T-helper 17 cell (primary cell): Measurements from ENCODE around the gene SLC16A12. TPM values are rescaled to one million over a fixed set of nuclear protein-coding genes. Genes with fewer than 3 reads are reported as not detected.

Source experiments
- ATAC-seq: fragments of 150-1000 bp; cut with Tn5 transposase; 2 replicates; pipeline ENCODE4 v1.10.0; 2021; ENCODE audit warnings: mild to moderate bottlenecking, moderate library complexity
- DNase-seq, 3 donors: peaks; one replicate each; pipeline versions ENCODE4 v3.0.0 to v3.0.0-alpha.2; 2020 to 2021
- H3K9me3 ChIP-seq: one replicate; pipeline ENCODE4 v1.7.0; 2013; ENCODE audit warnings: low read length, mild to moderate bottlenecking; ENCODE audit not compliant: control insufficient read depth, poor library complexity, severe bottlenecking
- H3K27ac Mint-ChIP-seq: one replicate; pipeline ENCODE4 v1.8.0; 2022; ENCODE audit warnings: mild to moderate bottlenecking, moderate library complexity, mixed read lengths
- H3K27me3 Mint-ChIP-seq: one replicate; pipeline ENCODE4 v1.8.0; 2022; ENCODE audit warnings: mixed read lengths
- H3K36me3 Mint-ChIP-seq: one replicate; pipeline ENCODE4 v1.8.0; 2022; ENCODE audit warnings: low read depth, mixed read lengths
- H3K4me1 Mint-ChIP-seq: one replicate; pipeline ENCODE4 v1.8.0; 2022; ENCODE audit warnings: mild to moderate bottlenecking, mixed read lengths
- H3K4me3 Mint-ChIP-seq: one replicate; pipeline ENCODE4 v1.8.0; 2022; ENCODE audit warnings: mild to moderate bottlenecking, moderate library complexity, mixed read lengths
- total RNA-seq, 4 donors: library from RNA in 2 of 4; stranded (reverse) in 2 of 4; gene quantifications; one replicate each; pipeline ENCODE4 v1.2.3 and lab custom pipeline; 2022 to 2026

SLC16A12 gene
- total RNA-seq, 2 donors from 2014 or later: not detected

DNA sequence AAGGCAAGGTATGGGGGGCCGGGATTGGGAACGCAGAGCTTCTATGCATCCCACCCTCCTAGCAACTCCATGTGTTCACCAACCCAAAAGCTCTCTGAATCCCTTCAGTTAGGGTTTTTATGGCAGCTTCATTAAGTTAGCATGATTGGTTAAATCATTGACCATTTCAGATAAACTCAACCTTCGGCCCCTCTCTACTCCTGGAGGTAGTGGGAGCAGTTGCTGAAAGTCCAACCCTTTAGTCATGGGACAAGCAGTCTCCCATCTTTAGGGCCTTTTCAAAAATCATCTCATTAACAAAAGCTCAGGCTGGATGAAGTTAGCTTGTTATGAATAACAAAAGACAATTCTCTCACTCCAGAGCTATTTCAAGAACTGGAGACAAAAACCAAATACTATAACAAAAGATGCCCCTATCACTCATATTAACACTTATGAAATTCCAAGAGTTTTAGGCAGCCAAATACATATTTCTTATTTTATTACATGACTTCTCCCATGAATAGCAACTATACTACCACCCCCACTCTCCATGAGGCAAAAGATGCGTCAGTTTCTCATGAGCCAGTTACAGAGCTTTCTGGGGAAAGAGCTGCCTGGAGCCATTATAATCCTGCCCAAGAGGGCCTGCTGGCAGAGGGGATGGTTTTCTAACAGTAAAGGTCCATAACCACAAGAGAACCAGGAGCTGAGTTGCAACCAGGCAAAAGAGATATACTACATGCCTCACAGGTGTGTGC, 44.6 kb downstream of the SLC16A12 start:
- H3K4me1 Mint-ChIP-seq: no peaks in the 10 kb centered on the region
- H3K27me3 Mint-ChIP-seq: peaks cover 44% of the 10 kb centered on the region
- no peak for DNase-seq
- no peaks in the 10 kb centered on the region for H3K9me3 ChIP-seq
- no peak overlapping the region for H3K4me3 Mint-ChIP-seq
- H3K36me3 Mint-ChIP-seq: no peaks in the 10 kb centered on the region
- no peak for ATAC-seq
- no peak overlapping the region for H3K27ac Mint-ChIP-seq

DNA sequence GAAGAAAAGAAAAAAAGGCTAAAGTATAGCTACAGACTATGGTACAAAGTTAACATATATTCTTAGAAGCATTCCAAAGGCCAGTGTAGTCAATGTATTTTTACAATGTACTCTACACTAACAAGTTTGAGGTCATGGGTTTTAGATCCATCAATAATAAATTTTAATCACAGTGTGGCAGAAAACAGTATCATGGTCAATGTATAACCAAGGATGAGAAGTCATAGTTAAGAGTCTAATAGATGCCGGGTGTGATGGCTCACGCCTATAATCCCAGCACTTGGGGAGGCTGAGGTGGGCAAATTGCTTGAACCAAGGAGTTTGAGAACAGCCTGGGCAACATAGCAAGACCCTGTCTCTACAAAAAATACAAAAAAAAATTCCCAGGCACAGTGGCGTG, 53.1 kb downstream of the SLC16A12 start:
- peaks cover 50% of the 10 kb centered on the region for H3K27me3 Mint-ChIP-seq
- H3K4me3 Mint-ChIP-seq: no peak overlapping the region
- ATAC-seq (no peak), DNase-seq (no peak)
- H3K4me1 Mint-ChIP-seq: no peaks in the 10 kb centered on the region
- no peaks in the 10 kb centered on the region for H3K9me3 ChIP-seq
- H3K27ac Mint-ChIP-seq: no peak overlapping the region
- H3K36me3 Mint-ChIP-seq: no peaks in the 10 kb centered on the region

DNA sequence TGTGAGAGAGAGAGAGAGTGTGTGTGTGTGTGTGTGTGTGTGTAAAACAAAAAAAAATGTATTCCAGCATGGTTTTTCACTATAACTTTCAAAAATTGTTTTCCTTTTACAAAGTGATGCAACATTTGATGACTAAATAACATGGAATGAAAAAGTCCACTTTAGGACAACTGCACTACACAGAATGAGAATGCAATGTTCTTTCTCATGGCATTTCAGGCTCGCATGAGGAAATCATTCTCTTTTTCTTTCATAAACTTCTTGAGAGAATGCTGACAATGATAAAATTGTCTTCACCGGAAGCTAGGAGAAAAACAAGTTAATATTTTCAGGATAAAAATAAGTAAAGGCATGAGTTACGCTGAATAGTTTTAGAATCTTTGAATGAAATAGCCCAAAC, 53.7 kb downstream of the SLC16A12 start:
- H3K27ac Mint-ChIP-seq: no peak overlapping the region
- H3K36me3 Mint-ChIP-seq: no peaks in the 10 kb centered on the region
- no peaks in the 10 kb centered on the region for H3K9me3 ChIP-seq
- ATAC-seq (no peak), DNase-seq (no peak)
- H3K27me3 Mint-ChIP-seq: peaks cover 54% of the 10 kb centered on the region
- no peak overlapping the region for H3K4me3 Mint-ChIP-seq
- no peaks in the 10 kb centered on the region for H3K4me1 Mint-ChIP-seq

DNA sequence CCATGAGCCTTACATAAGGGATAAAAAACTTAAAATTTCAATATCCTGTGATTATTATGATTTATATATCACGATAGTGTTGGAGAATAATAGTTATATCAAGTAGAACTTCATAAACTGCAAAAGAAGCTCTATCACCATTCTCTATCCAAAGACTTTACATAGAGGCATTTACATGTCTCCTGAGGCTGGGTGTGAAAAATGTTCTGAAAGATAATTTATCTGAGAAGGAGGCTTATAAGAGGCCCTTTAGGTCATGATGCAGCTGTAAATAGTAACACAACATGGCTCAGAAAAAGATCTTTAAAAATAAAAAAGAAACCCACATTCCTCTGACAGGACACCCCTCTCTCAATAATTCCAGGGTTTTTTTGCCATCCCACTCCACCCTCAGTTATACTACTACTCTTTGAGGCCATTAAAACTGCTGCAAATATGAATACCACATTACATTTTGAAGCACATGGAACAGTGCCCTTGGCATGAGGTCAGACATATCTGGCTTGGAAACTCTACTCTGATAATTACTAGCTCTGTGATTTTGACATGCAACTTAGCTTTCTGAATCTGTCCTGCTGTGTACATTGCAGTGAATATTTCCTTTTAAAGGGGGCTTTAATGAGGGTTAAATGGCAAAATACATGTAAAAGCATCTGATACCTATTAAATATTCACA, 55.5 kb downstream of the SLC16A12 start:
- DNase-seq: no peak
- Mint-ChIP-seq H3K27ac (no peak overlapping the region), H3K36me3 (no peaks in the 10 kb centered on the region), H3K4me1 (no peaks in the 10 kb centered on the region), H3K4me3 (no peak overlapping the region), H3K27me3 (peaks cover 41% of the 10 kb centered on the region)
- ATAC-seq: no peak
- H3K9me3 ChIP-seq: no peaks in the 10 kb centered on the region

DNA sequence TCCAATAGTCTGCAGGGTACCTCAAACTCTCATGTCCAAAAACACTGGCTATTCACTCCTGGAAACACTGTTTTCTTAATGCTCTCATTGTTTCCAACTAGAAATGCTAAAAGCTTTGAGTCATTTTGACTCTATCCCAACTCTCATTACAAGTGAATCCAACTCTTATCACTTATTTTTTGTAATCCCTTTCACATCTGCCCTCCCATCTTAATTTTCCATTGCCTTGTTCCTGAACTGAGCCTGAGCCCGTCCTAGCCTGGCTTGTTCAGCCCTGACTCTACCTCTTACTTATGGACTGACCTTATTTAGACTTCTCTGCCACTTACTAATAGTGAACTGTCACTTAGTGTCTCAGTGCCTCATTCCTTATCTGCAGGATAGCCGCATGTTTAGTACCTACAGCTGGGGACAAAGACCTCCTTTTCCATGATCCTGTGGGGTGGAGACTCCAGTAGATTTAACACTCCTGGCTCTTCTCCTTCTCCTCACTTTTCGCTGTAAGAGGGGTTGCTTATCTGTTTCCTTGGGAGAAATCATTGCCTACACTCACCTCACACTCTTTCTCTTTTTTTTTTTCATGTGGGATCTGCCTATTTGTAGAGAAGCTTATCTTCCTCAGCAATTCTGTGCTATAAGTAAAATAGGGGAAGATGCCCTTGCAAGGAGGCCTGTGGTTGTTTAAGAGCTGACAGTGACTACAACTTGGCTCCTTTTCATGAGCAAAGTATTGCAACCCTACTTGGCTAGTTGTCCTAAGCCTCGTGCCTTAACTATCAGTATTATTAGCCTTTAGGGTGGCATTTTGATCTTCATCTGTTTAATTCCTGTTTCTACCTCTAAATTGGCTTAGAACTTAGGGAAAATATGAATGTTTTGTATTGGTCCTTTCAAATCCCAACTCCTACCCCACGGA, 56.4 kb downstream of the SLC16A12 start:
- H3K27ac Mint-ChIP-seq: no peak overlapping the region
- ATAC-seq: no peak

DNA sequence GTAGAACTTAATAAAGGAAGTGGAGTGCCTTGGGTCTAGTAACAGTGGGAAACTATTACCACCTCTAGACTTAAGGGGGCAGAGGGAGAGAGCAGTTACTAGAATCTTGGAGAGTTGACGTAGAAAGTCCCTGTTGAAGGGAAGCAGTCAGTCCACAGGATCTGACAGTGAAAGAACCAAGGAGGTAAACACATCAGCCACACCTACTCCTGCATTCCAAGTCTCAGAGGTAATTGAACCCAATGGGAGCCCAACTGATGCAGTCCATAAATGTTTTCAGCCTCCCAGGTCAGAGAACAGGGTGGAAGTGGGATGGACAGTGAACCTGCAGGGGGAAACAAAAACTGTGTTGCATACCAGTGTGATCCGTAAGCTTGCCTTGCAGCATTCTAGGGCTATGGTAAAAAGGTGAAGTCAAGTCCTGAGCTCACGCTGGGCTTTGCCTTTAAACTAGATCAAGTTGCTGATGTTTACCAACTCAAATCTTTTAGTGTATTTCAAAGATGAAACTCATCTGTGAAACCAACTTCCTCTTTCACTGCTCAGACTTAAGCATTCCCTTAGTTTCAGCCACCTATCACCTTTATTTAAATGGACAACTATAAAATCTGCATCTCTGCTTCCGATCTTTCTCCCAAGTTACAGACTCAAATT, 57.2 kb downstream of the SLC16A12 start:
- DNase-seq: no peak
- Mint-ChIP-seq H3K27me3 (peaks cover 47% of the 10 kb centered on the region), H3K4me3 (no peak overlapping the region), H3K36me3 (peaks cover 4% of the 10 kb centered on the region), H3K4me1 (no peaks in the 10 kb centered on the region), H3K27ac (no peak overlapping the region)
- no peak for ATAC-seq
- no peaks in the 10 kb centered on the region for H3K9me3 ChIP-seq

More for the DNA sequence above, 56.4 kb downstream of the SLC16A12 start:
- peaks cover 2% of the 10 kb centered on the region for H3K36me3 Mint-ChIP-seq
- H3K4me3 Mint-ChIP-seq: no peak overlapping the region
- H3K4me1 Mint-ChIP-seq: no peaks in the 10 kb centered on the region
- no peaks in the 10 kb centered on the region for H3K9me3 ChIP-seq
- H3K27me3 Mint-ChIP-seq: peaks cover 49% of the 10 kb centered on the region
- no peak for DNase-seq

DNA sequence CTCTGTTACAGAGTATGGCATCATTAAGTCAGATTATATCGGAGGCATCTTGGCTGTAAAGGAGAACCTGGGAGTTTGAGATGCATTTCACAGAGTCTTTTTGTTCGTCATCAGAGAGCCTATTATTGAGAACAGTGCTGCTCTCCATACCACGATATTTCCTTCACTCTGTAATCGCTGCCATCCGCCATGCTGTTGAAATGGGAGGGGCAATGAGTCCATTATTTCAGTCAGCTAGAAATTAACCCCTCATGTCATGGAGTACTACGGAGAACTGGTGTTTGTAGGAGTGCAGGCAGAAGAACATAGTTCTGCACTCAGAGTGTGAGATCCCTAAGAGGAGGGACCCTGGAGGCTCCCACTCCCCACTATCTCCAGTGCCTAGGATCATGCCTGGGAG, 59.2 kb downstream of the SLC16A12 start:
- Mint-ChIP-seq H3K27ac (no peak overlapping the region), H3K4me3 (no peak overlapping the region), H3K27me3 (peaks cover 31% of the 10 kb centered on the region), H3K4me1 (peaks cover 2% of the 10 kb centered on the region), H3K36me3 (peaks cover 4% of the 10 kb centered on the region)
- H3K9me3 ChIP-seq: no peaks in the 10 kb centered on the region
- DNase-seq: no peak
- no peak for ATAC-seq

DNA sequence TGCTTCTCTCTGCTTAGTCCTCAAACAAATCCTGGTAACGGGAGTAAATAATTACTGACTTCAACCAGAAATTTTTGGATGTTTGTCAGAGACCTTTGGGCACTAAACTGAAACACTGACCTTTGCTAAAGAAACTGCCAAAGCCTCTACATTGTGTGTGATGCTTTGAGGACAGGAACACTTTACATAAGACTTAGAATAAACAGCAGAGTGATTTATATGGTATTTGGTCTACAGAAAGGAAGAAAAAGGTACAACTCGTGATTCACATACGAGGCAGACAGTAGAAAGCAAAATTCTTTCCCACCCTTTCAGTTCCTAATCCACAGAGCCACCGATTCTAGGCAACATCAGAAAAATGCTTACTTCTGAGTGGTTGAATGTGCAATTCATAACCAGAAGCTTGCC, 59.8 kb downstream of the SLC16A12 start:
- H3K9me3 ChIP-seq: no peaks in the 10 kb centered on the region
- ATAC-seq: no peak
- H3K36me3 Mint-ChIP-seq: peaks cover 4% of the 10 kb centered on the region
- no peak for DNase-seq
- peaks cover 7% of the 10 kb centered on the region for H3K4me1 Mint-ChIP-seq
- H3K27me3 Mint-ChIP-seq: peaks cover 27% of the 10 kb centered on the region
- no peak overlapping the region for H3K27ac Mint-ChIP-seq
- H3K4me3 Mint-ChIP-seq: no peak overlapping the region

DNA sequence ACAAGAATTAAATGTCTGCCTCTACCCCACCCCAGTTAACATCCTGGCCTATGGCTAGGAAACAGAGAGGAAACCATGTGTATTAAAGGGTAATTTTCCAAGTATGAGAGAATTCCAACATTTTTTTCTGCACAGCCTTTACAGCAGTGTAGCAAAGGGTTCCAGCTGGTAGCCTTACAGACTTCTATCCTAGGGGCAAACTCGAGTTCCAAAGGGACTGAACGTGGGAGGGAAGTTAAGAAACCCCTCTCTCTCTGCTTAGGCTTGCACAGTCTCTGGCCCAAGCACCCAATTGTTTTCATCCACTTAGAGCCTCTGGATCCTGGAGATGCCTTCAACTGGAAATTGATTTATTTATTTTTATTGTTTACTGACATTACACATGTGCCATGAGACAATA, 60.3 kb downstream of the SLC16A12 start:
- H3K27me3 Mint-ChIP-seq: peaks cover 27% of the 10 kb centered on the region
- no peak overlapping the region for H3K27ac Mint-ChIP-seq
- peaks cover 8% of the 10 kb centered on the region for H3K4me1 Mint-ChIP-seq
- ATAC-seq (no peak), DNase-seq (no peak)
- no peaks in the 10 kb centered on the region for H3K9me3 ChIP-seq
- no peak overlapping the region for H3K4me3 Mint-ChIP-seq
- H3K36me3 Mint-ChIP-seq: peaks cover 4% of the 10 kb centered on the region

DNA sequence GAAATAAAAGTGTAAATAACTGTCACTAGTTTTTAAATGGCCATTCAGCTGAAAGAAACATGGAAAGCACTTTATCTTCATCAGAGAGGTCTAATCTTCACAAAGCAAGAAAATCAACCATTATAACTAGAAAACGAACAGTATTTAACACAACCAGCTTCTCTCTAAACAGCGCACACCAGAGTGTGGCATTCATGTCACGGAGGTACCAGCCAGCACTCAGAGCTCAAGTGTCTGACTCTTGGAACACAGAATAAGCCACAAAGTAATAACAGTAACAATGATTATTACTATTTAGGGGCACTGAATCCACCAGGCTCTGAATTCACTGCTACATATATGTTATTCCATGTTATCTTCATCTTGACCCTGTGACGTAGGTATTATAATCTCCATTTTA, 60.9 kb downstream of the SLC16A12 start:
- Mint-ChIP-seq H3K4me1 (peaks cover 9% of the 10 kb centered on the region), H3K4me3 (no peak overlapping the region), H3K27ac (no peak overlapping the region), H3K36me3 (peaks cover 4% of the 10 kb centered on the region), H3K27me3 (peaks cover 26% of the 10 kb centered on the region)
- H3K9me3 ChIP-seq: no peaks in the 10 kb centered on the region
- ATAC-seq: no peak
- DNase-seq: no peak

DNA sequence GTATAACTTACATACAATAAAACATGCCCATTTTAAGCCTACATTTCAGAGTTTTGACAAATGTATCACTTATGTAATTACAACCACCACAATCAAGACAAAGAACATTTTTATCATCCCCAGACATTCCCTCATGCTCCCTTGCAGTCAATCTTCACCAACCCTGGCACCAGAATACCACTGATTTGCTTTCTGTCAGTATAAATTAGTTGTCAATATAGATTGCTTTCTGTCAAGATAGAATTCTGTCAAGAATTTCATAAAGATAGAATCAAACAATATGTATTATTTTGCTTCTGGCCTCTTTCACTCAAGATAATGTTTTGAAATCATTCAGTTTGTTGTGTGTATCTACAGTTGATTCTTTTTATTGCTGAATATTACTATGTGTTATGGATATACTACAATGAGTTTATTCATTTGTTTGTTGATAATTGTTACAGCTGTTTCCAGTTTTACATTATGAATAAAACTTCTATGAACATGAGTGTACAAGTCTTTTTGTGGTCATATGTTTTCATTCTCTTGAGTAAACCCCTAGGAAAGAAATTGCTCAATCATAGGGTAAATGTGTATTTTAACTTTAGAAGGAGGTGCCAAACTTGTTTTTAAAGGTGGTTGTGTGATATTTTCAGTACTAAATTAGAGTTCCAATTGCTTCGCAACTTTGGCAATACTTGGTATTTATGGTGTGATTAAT, 64.1 kb downstream of the SLC16A12 start:
- DNase-seq (no peak), ATAC-seq (no peak)
- Mint-ChIP-seq H3K27ac (no peak overlapping the region), H3K36me3 (peaks cover 4% of the 10 kb centered on the region), H3K4me1 (peaks cover 9% of the 10 kb centered on the region), H3K27me3 (peaks cover 24% of the 10 kb centered on the region), H3K4me3 (no peak overlapping the region)
- H3K9me3 ChIP-seq: no peaks in the 10 kb centered on the region

DNA sequence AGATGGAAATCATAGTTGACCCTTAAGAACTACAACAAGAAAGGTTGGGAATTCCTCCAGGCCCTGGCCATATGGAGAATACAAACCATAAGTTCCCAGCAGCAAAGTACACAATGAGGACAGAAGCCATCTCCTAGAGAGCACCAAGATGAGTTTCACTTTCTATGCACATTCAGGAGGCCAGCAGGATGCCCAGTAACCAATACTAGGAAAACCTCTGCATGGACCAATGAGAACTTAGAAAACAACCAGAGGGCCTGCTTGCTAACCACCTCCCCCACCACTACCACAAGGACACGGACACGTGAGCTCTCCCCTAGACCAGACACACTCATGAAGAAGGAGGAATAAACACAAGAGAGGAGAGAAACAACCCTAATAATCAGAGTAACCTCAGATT, 64.8 kb downstream of the SLC16A12 start:
- no peaks in the 10 kb centered on the region for H3K9me3 ChIP-seq
- H3K27me3 Mint-ChIP-seq: peaks cover 26% of the 10 kb centered on the region
- peaks cover 4% of the 10 kb centered on the region for H3K36me3 Mint-ChIP-seq
- ATAC-seq: no peak
- H3K27ac Mint-ChIP-seq: no peak overlapping the region
- no peak overlapping the region for H3K4me3 Mint-ChIP-seq
- no peak for DNase-seq
- peaks cover 9% of the 10 kb centered on the region for H3K4me1 Mint-ChIP-seq
